Mammary epithelial cell (primary cell): ENCODE results near the gene JUP.

Experiments
- EZH2 ChIP-seq: IDR thresholded peaks from 2 replicates; pipeline ENCODE4 v1.6.1; 2012; ENCODE audit warnings: low read length, inconsistent platforms, borderline replicate concordance
- TF ChIP-seq, protein P1 (sequence below), 2 donors: IDR thresholded peaks in 1 of 2; conservative IDR thresholded peaks in 1 of 2; 2 replicates each; pipeline ENCODE4 v1.5.1; 2011 to 2012; ENCODE audit warnings: inconsistent platforms in 2 of 2, low read length in 2 of 2, mild to moderate bottlenecking in 2 of 2, control low read depth in 1 of 2, low read depth in 1 of 2; ENCODE audit not compliant: insufficient read depth in 1 of 2; ENCODE audit errors: extremely low read depth in 1 of 2

DNA sequence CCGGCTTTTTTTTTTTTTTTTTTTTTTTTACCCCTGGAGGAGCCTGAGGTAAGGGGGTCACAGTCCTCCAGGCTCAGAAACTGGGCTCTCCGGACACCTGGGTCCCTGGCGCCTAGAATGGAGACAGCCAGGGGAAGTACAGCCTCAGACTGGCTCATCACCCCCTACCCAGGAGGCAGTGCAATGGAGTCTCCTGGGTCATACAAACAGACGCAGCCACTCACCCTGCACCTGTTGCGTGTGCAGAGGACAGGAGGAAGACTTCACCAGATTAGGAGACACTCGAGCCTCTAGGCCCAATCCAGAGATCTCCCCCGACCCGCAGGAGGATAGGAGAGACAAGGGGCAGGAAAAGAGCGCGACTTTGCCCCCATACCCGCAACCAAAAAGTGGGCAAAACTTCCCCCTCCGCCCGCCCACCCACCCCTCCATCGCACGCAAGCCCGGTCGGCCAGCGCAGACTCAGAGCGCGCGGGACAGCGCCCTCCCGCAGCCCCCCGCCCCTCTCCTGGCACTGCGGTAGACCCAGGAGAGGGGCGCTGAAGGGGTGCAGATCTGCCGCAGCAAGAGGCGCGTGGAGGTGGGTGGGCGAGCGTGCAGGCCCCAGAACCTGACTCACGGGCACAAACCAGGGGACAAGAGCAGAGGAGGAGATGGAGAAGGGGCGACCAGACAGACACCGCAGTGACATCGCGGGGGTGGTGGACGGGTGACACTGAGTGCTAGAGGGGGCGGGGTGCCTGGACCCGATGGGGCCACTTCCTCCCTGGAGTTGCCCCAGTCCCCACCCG lies 53.0 kb downstream of the JUP start:
- TF ChIP-seq, protein P1, sequence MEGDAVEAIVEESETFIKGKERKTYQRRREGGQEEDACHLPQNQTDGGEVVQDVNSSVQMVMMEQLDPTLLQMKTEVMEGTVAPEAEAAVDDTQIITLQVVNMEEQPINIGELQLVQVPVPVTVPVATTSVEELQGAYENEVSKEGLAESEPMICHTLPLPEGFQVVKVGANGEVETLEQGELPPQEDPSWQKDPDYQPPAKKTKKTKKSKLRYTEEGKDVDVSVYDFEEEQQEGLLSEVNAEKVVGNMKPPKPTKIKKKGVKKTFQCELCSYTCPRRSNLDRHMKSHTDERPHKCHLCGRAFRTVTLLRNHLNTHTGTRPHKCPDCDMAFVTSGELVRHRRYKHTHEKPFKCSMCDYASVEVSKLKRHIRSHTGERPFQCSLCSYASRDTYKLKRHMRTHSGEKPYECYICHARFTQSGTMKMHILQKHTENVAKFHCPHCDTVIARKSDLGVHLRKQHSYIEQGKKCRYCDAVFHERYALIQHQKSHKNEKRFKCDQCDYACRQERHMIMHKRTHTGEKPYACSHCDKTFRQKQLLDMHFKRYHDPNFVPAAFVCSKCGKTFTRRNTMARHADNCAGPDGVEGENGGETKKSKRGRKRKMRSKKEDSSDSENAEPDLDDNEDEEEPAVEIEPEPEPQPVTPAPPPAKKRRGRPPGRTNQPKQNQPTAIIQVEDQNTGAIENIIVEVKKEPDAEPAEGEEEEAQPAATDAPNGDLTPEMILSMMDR (conservative IDR thresholded peaks at IDR 0.05 in 1 of 2, IDR thresholded peaks at IDR 0.05 in 1 of 2; ENCODE audit: extremely low read depth in 1 of 2, insufficient read depth in 1 of 2, low read depth in 1 of 2, low read length in 2 of 2), result no peak
- no peak for TF ChIP-seq EZH2
